HepG2 (cell line): ENCODE results near the gene FMNL2. TPM values are rescaled to one million over a fixed set of nuclear protein-coding genes. Genes with fewer than 3 reads are reported as not detected.

Experiments used
- ARID5B ChIP-seq: IDR thresholded peaks from 2 replicates; pipeline ENCODE4 v1.4.0; 2020; ENCODE audit warnings: mild to moderate bottlenecking, missing genetic modification reagents
- ATAD3A ChIP-seq: sonication (generic); formaldehyde crosslinking; IDR thresholded peaks from 2 replicates; pipeline ENCODE4 v1.4.0; 2020; ENCODE audit warnings: missing genetic modification reagents
- ATRX ChIP-seq: sonication (generic); formaldehyde crosslinking; IDR thresholded peaks from 2 replicates; pipeline ENCODE4 v1.4.0; 2020; ENCODE audit warnings: missing genetic modification reagents, borderline replicate concordance
- CHD2 ChIP-seq: IDR thresholded peaks from 2 replicates; pipeline ENCODE4 v1.6.1; 2011; ENCODE audit warnings: low read depth, low read length, improper control_type of control experiment
- DNMT1 ChIP-seq: sonication (generic); formaldehyde crosslinking; IDR thresholded peaks from 2 replicates; pipeline ENCODE4 v1.5.1; 2020; ENCODE audit warnings: mild to moderate bottlenecking, missing genetic modification reagents
- ETV5 ChIP-seq: IDR thresholded peaks from 2 replicates; pipeline ENCODE4 v1.6.1; 2018; ENCODE audit warnings: missing biosample characterization, missing genetic modification reagents, inconsistent platforms, borderline replicate concordance
- FOSL1 ChIP-seq: sonication (generic); formaldehyde crosslinking; IDR thresholded peaks from 2 replicates; pipeline ENCODE4 v1.9.0; 2021; ENCODE audit warnings: missing genetic modification reagents, borderline replicate concordance
- HMG20A ChIP-seq: IDR thresholded peaks from 2 replicates; pipeline ENCODE4 v1.6.1; 2016; ENCODE audit warnings: borderline replicate concordance
- IRF2 ChIP-seq: IDR thresholded peaks from 2 replicates; pipeline ENCODE4 v1.6.1; 2018; ENCODE audit warnings: missing genetic modification reagents, missing compliant biosample characterization
- KDM1A ChIP-seq: IDR thresholded peaks from 2 replicates; pipeline ENCODE4 v1.6.1; 2016; ENCODE audit warnings: missing compliant biosample characterization
- NR2C2 ChIP-seq: sonication (generic); formaldehyde crosslinking; IDR thresholded peaks from 2 replicates; pipeline ENCODE4 v1.4.0; 2020; ENCODE audit warnings: missing genetic modification reagents, mild to moderate bottlenecking, moderate library complexity, borderline replicate concordance
- PBX3 ChIP-seq: sonication (generic); formaldehyde crosslinking; IDR thresholded peaks from 2 replicates; pipeline ENCODE4 v1.8.1; 2023; ENCODE audit warnings: missing genetic modification reagents, inconsistent platforms, borderline replicate concordance
- RBM22 ChIP-seq: fragments of 200-400 bp; formaldehyde crosslinking; optimal IDR thresholded peaks from 2 replicates; pipeline ENCODE3; 2017; ENCODE audit warnings: mild to moderate bottlenecking, low read length, moderate library complexity
- RXRB ChIP-seq: IDR thresholded peaks from 2 replicates; pipeline ENCODE4 v1.6.1; 2016; ENCODE audit warnings: borderline replicate concordance, missing genetic modification reagents, missing compliant biosample characterization
- STAT6 ChIP-seq: sonication (generic); formaldehyde crosslinking; IDR thresholded peaks from 2 replicates; pipeline ENCODE4 v1.4.0; 2020; ENCODE audit warnings: missing genetic modification reagents, mild to moderate bottlenecking, borderline replicate concordance
- ZBTB49 ChIP-seq: sonication (generic); formaldehyde crosslinking; IDR thresholded peaks from 2 replicates; pipeline ENCODE4 v1.4.0; 2020; ENCODE audit warnings: missing genetic modification reagents, borderline replicate concordance
- ZNF101 ChIP-seq: sonication (generic); formaldehyde crosslinking; IDR thresholded peaks from 2 replicates; pipeline ENCODE4 v1.4.0; 2020; ENCODE audit warnings: mild to moderate bottlenecking, low read depth, missing genetic modification reagents, borderline replicate concordance
- ZNF713 ChIP-seq: sonication (generic); formaldehyde crosslinking; IDR thresholded peaks from 2 replicates; pipeline ENCODE4 v1.4.0; 2020; ENCODE audit warnings: mild to moderate bottlenecking, missing genetic modification reagents
- polyA plus RNA-seq, 8 experiments: library from polyadenylated mRNA; depleted of rRNA in 3 of 8; stranded (reverse) in 7 of 8; unstranded in 1 of 8; fragments of >200 nt; fragmentation: Illumina TruSeq in 4 of 8; extraction: Trizol in 4 of 8; gene quantifications; 2 replicates each; pipeline versions ENCODE4 v1.2.1 to v1.2.3, GENCODE V29; 2011 to 2016; ENCODE audit warnings: low read depth in 4 of 8, missing spikeins in 1 of 8, mixed read lengths in 1 of 8; ENCODE audit not compliant: insufficient read depth in 1 of 8
- total RNA-seq, 5 experiments: library from RNA; depleted of rRNA; stranded (reverse); fragments of >200 nt; fragmentation: Illumina TruSeq; extraction: Trizol; gene quantifications; 2 replicates each; pipeline ENCODE4 v1.2.3, GENCODE V29; 2016; ENCODE audit warnings: low read depth in 1 of 5

Gene FMNL2
- total and polyA plus RNA-seq, 2 of the 13 experiments (the other 11 are each of a cell fraction or from before 2014, with no cell fraction given), result 66.5 to 67.7 TPM

- TF ChIP-seq STAT6 (CRISPR knock-in tag), result 0 out of 2 replicates have a peak, but pooled peaks have one; percentile 85
- no peak for TF ChIP-seq ATAD3A (CRISPR knock-in tag)
- TF ChIP-seq RBM22, result no peak
- peak; percentile 23; the same call in 1 of the 2 replicates for TF ChIP-seq ETV5 (CRISPR knock-in tag)
- peak; percentile 73 for TF ChIP-seq ARID5B (CRISPR knock-in tag)
- peak; percentile 81 for TF ChIP-seq NR2C2
- peak; percentile 61; the same call in 1 of the 2 replicates for TF ChIP-seq DNMT1 (CRISPR knock-in tag)
- TF ChIP-seq ZBTB49 (CRISPR knock-in tag), result peak; percentile 25; the same call in 1 of the 2 replicates
- no peak for TF ChIP-seq PBX3 (CRISPR knock-in tag)
- TF ChIP-seq FOSL1 (CRISPR knock-in tag), result 0 out of 2 replicates have a peak, but pooled peaks have one; percentile 26
- no peak for TF ChIP-seq KDM1A
- TF ChIP-seq CHD2, result no peak
- TF ChIP-seq RXRB (CRISPR knock-in tag), result peak; percentile 69
- no peak for TF ChIP-seq ATRX (CRISPR knock-in tag)
- peak; percentile 87 for TF ChIP-seq IRF2 (CRISPR knock-in tag)
- no peak for TF ChIP-seq ZNF713 (CRISPR knock-in tag)
- TF ChIP-seq ZNF101 (CRISPR knock-in tag), result no peak
- TF ChIP-seq HMG20A (CRISPR knock-in tag), result no peak
Observed at GRCh38 chr2:152335016-152335725, at the start of gene FMNL2 (continued).
